Activated naive CD4-positive, alpha-beta T cell treated with anti-CD3 and anti-CD28 coated beads for 36 hours (primary cell): ENCODE data around the gene ZAR1L. TPM values are rescaled to one million over a fixed set of nuclear protein-coding genes. Genes with fewer than 3 reads are reported as not detected.
A peak's percentile ranks its signal among the peaks of the same experiment; 100 is the strongest.

Experiments used
- CTCF ChIA-PET: fragments of 350-600 bp; sonication (Branson Sonifier 250); formaldehyde crosslinking; loops from one replicate; lab custom pipeline; 2021; ENCODE audit warnings: antibody characterized with exemption; lab: Charles Lee
- DNase-seq: peaks from one replicate; pipeline ENCODE4 v3.0.0-alpha.2; 2020
- H3K27ac Mint-ChIP-seq: one replicate; pipeline ENCODE4 v1.8.0; 2021; ENCODE audit warnings: mild to moderate bottlenecking, mixed read lengths
- H3K27me3 Mint-ChIP-seq: one replicate; pipeline ENCODE4 v1.8.0; 2021; ENCODE audit warnings: low read depth, mixed read lengths
- H3K36me3 Mint-ChIP-seq: one replicate; pipeline ENCODE4 v1.8.0; 2021; ENCODE audit warnings: low read depth, mixed read lengths
- H3K4me1 Mint-ChIP-seq: one replicate; pipeline ENCODE4 v1.8.0; 2021; ENCODE audit warnings: low read depth, mixed read lengths
- H3K4me3 Mint-ChIP-seq: one replicate; pipeline ENCODE4 v1.8.0; 2021; ENCODE audit warnings: mild to moderate bottlenecking, moderate library complexity, mixed read lengths
- H3K9me3 Mint-ChIP-seq: one replicate; pipeline ENCODE4 v1.8.0; 2021; ENCODE audit warnings: mixed read lengths
- intact Hi-C: fragments of 100-400 bp; cut with micrococcal nuclease; formaldehyde crosslinking; loops from one replicate; pipeline ENCODE4 v1.15.1; 2023
- total RNA-seq, 2 experiments: library from RNA; stranded (reverse); gene quantifications; one replicate each; pipeline ENCODE4 v1.2.3, GENCODE V29; 2021

ZAR1L gene
- total RNA-seq, 2 experiments from 2014 or later: not detected

DNA sequence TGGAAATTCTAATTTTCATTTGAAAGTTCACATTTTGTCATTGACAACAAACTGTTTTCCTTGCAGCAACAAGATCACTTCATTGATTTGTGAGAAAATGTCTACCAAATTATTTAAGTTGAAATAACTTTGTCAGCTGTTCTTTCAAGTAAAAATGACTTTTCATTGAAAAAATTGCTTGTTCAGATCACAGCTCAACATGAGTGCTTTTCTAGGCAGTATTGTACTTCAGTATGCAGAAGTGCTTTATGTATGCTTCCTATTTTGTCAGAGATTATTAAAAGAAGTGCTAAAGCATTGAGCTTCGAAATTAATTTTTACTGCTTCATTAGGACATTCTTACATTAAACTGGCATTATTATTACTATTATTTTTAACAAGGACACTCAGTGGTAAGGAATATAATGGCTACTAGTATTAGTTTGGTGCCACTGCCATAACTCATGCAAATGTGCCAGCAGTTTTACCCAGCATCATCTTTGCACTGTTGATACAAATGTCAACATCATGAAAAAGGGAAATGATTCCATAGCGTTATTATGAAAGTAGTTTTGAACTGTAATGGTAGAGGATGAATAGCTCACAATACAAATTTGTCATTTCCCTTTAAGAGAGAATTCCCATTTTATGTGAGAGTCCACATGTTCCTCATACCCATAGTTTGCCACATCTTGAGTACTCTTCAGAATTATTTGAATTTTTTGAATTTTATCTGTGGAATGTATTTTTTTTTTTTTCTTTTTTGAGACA, 2.7 kb upstream of the ZAR1L start:
- H3K36me3 Mint-ChIP-seq: peaks cover 39% of the 10 kb centered on the region
- CTCF ChIA-PET: interaction anchor here (0.7 to 1.3 kb wide), 4 partner anchors 15 to 71 kb away, joined by 3 read pairs; no protein-coding TSS in a partner anchor
- H3K9me3 Mint-ChIP-seq: no peaks in the 10 kb centered on the region
- H3K4me1 Mint-ChIP-seq: peaks cover 12% of the 10 kb centered on the region
- intact Hi-C loops: loop anchor here (5.0 to 10.0 kb wide), 2 partner anchors 334 to 597 kb away; no protein-coding TSS in a partner anchor
- no peak for DNase-seq
- no peaks in the 10 kb centered on the region for H3K27me3 Mint-ChIP-seq
- no peak overlapping the region for H3K27ac Mint-ChIP-seq
- H3K4me3 Mint-ChIP-seq: no peak overlapping the region

DNA sequence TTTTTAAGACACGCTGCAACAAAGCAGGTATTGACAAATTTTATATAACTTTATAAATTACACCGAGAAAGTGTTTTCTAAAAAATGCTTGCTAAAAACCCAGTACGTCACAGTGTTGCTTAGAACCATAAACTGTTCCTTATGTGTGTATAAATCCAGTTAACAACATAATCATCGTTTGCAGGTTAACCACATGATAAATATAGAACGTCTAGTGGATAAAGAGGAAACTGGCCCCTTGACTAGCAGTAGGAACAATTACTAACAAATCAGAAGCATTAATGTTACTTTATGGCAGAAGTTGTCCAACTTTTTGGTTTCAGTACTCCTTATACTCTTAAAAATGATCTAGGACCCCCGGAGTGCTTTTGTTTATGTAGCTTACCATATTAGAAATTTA, 1.3 kb upstream of the ZAR1L start:
- H3K4me1 Mint-ChIP-seq: peaks cover 12% of the 10 kb centered on the region
- CTCF ChIA-PET: interaction anchor here (1.2 kb wide), 2 partner anchors 9 to 138 kb away, joined by 3 read pairs; no protein-coding TSS in a partner anchor
- no peak for DNase-seq
- intact Hi-C loops: loop anchor here (5.0 to 10.0 kb wide), 2 partner anchors 336 to 598 kb away; no protein-coding TSS in a partner anchor
- H3K36me3 Mint-ChIP-seq: peaks cover 29% of the 10 kb centered on the region
- H3K4me3 Mint-ChIP-seq: peak overlapping the region; percentile 92
- no peaks in the 10 kb centered on the region for H3K27me3 Mint-ChIP-seq
- no peaks in the 10 kb centered on the region for H3K9me3 Mint-ChIP-seq
- no peak overlapping the region for H3K27ac Mint-ChIP-seq

- no peak for DNase-seq
- H3K36me3 Mint-ChIP-seq: peaks cover 26% of the 10 kb centered on the region
- H3K27ac Mint-ChIP-seq: peak overlapping the region; percentile 98
- H3K4me3 Mint-ChIP-seq: peak overlapping the region; percentile 92
- H3K9me3 Mint-ChIP-seq: no peaks in the 10 kb centered on the region
- intact Hi-C loops: loop anchor here (5.0 to 10.0 kb wide), 2 partner anchors 336 to 599 kb away; no protein-coding TSS in a partner anchor
- CTCF ChIA-PET: interaction anchor here (0.8 to 1.7 kb wide), 5 partner anchors 9 to 406 kb away, joined by 3 to 7 read pairs (median 4); partner anchors contain the start of gene N4BP2L2
- H3K27me3 Mint-ChIP-seq: no peaks in the 10 kb centered on the region
- peaks cover 12% of the 10 kb centered on the region for H3K4me1 Mint-ChIP-seq
These were observed 821 bp upstream of the ZAR1L start for GRCh38 chr13:32316028-32316339.

GRCh38 chr13:32314271-32315237, 609 bp downstream of the ZAR1L start:
- no peaks in the 10 kb centered on the region for H3K9me3 Mint-ChIP-seq
- peaks cover 15% of the 10 kb centered on the region for H3K4me1 Mint-ChIP-seq
- DNase-seq: peak; percentile 71
- no peaks in the 10 kb centered on the region for H3K27me3 Mint-ChIP-seq
- intact Hi-C loops: loop anchor here (1.0 to 10.0 kb wide), 9 partner anchors 14 to 1228 kb away; partner anchors contain the start of genes FRY, N4BP2L1, N4BP2L2 and PDS5B
- peak overlapping the region; percentile 98 for H3K27ac Mint-ChIP-seq
- CTCF ChIA-PET: interaction anchor here (0.7 to 1.7 kb wide), 8 partner anchors 15 to 267 kb away, joined by 3 to 8 read pairs (median 4); partner anchors contain the start of gene N4BP2L2
- peak overlapping the region; percentile 92 for H3K4me3 Mint-ChIP-seq
- peaks cover 20% of the 10 kb centered on the region for H3K36me3 Mint-ChIP-seq

DNA sequence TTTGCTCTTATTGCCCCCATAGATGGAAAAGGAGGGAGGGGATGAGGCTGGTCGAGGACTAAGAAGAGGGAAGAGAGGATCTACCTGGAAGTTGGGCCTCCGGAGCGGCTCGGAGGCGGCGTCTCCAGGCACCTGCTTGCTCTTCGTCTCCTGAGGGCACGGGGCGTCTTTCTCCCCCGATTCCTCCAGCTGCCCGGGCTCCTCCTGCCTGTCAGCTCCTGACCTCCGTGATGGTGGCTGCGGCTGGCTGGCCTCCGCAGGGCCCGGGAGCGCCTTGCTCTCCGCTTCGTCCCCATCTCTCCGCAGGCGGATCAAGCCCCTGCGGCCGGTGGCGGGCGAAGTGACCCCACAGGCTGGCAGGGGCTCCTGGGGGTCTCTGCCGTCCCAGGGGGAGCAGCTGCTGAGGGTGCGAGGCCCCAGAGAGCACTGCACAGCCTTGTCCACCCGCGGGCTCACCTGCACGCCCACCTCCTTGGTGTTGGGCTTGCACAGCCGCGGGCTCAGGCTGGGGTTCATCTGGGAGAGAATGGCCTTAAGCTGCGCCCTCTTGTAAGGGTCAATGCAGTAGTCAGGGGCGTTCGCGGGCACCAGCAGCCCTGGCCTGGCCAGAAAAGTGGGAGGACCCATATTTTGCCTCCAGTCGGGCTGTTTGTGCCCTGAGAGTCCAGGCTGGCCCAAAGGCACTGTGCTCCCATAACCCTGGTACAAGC, 3.8 kb downstream of the ZAR1L start:
- no peak overlapping the region for H3K27ac Mint-ChIP-seq
- intact Hi-C loops: loop anchor here (2.0 to 10.0 kb wide), 2 partner anchors 147 to 603 kb away; no protein-coding TSS in a partner anchor
- no peaks in the 10 kb centered on the region for H3K27me3 Mint-ChIP-seq
- no peak for DNase-seq
- H3K4me1 Mint-ChIP-seq: peaks cover 14% of the 10 kb centered on the region
- CTCF ChIA-PET: interaction anchor here (1.1 to 2.0 kb wide), 5 partner anchors 10 to 401 kb away, joined by 3 to 8 read pairs (median 5); no protein-coding TSS in a partner anchor
- no peak overlapping the region for H3K4me3 Mint-ChIP-seq
- no peaks in the 10 kb centered on the region for H3K9me3 Mint-ChIP-seq
- H3K36me3 Mint-ChIP-seq: peaks cover 5% of the 10 kb centered on the region

DNA sequence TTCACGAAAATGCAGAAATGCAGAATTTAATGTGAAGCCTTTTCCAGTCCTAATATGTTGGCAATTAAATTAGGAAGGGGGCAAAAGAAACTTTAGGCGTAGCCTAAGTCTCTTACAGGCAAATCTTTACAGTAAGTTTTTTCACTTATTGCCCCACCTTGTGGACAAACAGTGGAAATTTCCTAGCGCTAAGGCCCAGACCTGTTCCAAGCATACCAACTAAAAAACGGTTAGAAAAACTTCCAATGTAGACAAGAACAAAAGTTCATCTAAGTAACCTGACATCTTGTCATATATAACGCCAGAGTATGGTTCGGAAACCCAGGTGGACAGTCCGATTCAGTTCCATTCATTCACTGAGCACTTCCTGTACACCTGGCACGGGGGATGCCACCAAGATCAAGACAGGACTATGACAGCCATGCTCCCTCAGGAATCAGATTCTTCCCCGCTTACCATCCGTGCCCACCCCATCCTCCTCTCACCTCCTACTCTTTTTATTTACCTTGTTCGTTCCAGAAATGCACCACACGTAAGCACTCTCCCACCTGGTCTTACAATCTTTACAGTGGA, 4.9 kb downstream of the ZAR1L start:
- H3K27me3 Mint-ChIP-seq: no peaks in the 10 kb centered on the region
- no peaks in the 10 kb centered on the region for H3K36me3 Mint-ChIP-seq
- peak; percentile 43 for DNase-seq
- no peak overlapping the region for H3K27ac Mint-ChIP-seq
- intact Hi-C loops: loop anchor here (1.0 to 10.0 kb wide), 7 partner anchors 42 to 605 kb away; no protein-coding TSS in a partner anchor
- H3K9me3 Mint-ChIP-seq: no peaks in the 10 kb centered on the region
- H3K4me1 Mint-ChIP-seq: peaks cover 14% of the 10 kb centered on the region
- no peak overlapping the region for H3K4me3 Mint-ChIP-seq
- CTCF ChIA-PET: interaction anchor here (1.5 to 2.0 kb wide), 2 partner anchors 9 to 400 kb away, joined by 6 to 8 read pairs; no protein-coding TSS in a partner anchor

DNA sequence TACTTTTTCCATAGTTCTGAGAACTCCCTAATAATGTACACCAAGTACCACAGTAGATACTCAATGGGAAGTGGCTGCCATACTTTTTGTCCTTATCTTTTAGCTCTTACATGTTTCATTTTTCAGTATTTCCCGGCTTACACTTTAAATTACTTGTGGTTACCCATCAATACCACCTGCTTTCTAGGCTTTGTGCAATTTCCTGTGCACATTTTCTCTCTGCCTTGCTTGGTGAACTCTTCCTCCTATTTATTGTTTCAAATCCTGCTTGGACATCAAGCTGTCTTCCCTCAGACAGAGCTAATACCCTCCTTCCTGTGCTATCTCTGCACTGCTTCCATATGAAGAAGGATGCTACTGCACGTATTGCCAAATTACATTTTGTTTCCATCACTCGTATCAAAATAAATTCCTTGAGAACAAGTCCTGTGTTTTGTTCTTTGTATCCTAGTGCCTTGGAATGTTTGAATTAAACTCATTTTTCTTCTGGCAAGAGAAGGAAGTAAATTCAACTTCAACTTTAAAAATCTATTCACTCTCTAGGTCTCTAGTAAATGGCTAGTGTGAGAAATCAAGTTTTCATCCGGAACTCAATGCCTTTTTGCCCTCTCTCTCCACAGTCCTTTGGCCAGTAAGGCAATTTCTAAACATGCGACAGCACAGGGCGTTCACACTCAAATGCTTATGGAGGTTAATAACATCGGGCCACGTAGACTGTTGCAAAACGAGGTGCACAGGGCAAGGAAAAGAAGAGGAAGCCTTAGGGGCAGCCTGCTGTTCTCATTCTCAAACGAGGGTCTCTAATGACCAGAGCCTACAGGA, 5.6 kb downstream of the ZAR1L start:
- Mint-ChIP-seq H3K4me1 (peaks cover 9% of the 10 kb centered on the region), H3K4me3 (no peak overlapping the region), H3K36me3 (no peaks in the 10 kb centered on the region), H3K9me3 (no peaks in the 10 kb centered on the region), H3K27ac (no peak overlapping the region), H3K27me3 (no peaks in the 10 kb centered on the region)
- DNase-seq: no peak
- CTCF ChIA-PET: interaction anchor here (0.6 to 2.1 kb wide), 11 partner anchors 10 to 881 kb away, joined by 3 to 11 read pairs (median 3); no protein-coding TSS in a partner anchor
- intact Hi-C loops: loop anchor here (1.0 to 10.0 kb wide), 7 partner anchors 41 to 605 kb away; no protein-coding TSS in a partner anchor

DNA sequence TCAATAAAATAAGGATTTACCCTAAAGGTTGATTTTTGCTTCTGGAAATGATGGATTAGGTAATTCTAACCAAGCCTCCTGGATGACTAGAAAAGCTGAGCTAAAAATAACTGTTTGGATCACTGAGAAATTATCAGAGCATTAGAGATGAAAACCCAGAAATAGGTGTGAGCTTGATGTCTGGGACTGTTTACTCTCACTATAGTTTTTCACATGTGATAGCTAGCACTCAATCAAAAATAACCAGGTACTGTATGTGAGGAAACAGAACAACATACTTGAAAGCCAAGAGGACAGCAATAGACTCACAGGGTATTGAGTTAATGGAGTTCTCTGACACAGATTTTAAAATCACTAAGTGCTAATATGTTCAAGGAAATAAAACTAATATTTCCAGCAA, 9.5 kb downstream of the ZAR1L start:
- no peak overlapping the region for H3K4me3 Mint-ChIP-seq
- H3K27me3 Mint-ChIP-seq: no peaks in the 10 kb centered on the region
- no peaks in the 10 kb centered on the region for H3K9me3 Mint-ChIP-seq
- no peak overlapping the region for H3K27ac Mint-ChIP-seq
- DNase-seq: no peak
- CTCF ChIA-PET: interaction anchor here (0.6 to 1.9 kb wide), 5 partner anchors 17 to 1079 kb away, joined by 3 to 6 read pairs (median 3); no protein-coding TSS in a partner anchor
- H3K4me1 Mint-ChIP-seq: peaks cover 8% of the 10 kb centered on the region
- no peaks in the 10 kb centered on the region for H3K36me3 Mint-ChIP-seq
- intact Hi-C loops: no loop called here

DNA sequence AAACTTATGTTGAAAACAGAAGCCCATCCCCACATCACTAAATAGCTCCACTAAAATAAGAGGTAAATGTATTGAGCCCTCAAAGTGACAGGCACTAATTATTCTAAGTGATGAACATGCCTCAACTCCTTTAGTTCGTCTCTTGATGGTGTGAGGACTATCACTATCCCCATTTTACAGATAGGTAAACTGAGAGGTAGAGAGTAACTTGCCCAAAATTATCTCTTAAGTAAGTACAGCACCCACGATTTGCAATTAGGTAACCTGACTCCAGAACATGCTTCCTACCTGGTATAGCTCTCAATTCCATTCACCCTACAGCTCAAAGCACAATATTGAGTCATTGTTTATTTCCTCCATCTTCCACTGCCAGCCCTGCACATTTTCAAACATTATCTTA, 12.7 kb downstream of the ZAR1L start:
- H3K27ac Mint-ChIP-seq: no peak overlapping the region
- peaks cover 3% of the 10 kb centered on the region for H3K4me1 Mint-ChIP-seq
- no peaks in the 10 kb centered on the region for H3K36me3 Mint-ChIP-seq
- H3K4me3 Mint-ChIP-seq: no peak overlapping the region
- intact Hi-C loops: no loop called here
- no peaks in the 10 kb centered on the region for H3K9me3 Mint-ChIP-seq
- peaks cover 13% of the 10 kb centered on the region for H3K27me3 Mint-ChIP-seq
- CTCF ChIA-PET: interaction anchor here (1.0 to 2.5 kb wide), 3 partner anchors 9 to 35 kb away, joined by 3 to 8 read pairs (median 3); no protein-coding TSS in a partner anchor
- DNase-seq: no peak

- CTCF ChIA-PET: interaction anchor here (1.3 to 2.5 kb wide), 3 partner anchors 10 to 391 kb away, joined by 3 to 8 read pairs (median 3); partner anchors contain the start of genes BRCA2 and ZAR1L
- no peak overlapping the region for H3K27ac Mint-ChIP-seq
- no peaks in the 10 kb centered on the region for H3K9me3 Mint-ChIP-seq
- peaks cover 10% of the 10 kb centered on the region for H3K4me1 Mint-ChIP-seq
- peak; percentile 49 for DNase-seq
- peaks cover 16% of the 10 kb centered on the region for H3K27me3 Mint-ChIP-seq
- H3K36me3 Mint-ChIP-seq: no peaks in the 10 kb centered on the region
- intact Hi-C loops: loop anchor here (1.0 to 2.0 kb wide), 3 partner anchors 14 to 147 kb away; partner anchors contain the start of genes BRCA2 and ZAR1L
- no peak overlapping the region for H3K4me3 Mint-ChIP-seq
These were observed 14.2 kb downstream of the ZAR1L start for GRCh38 chr13:32300920-32301319.
